GF-D8 (cell line): ENCODE results near the gene FGGY.
"Not testable (repeated sequence)": the region's sequence is repeated elsewhere in the genome, so short reads cannot be mapped to it uniquely, and the experiment has no call there.

Source experiments
- DNase-seq: peaks from one replicate; lab custom pipeline; 2025; lab: John Stamatoyannopoulos, UW

FGGY gene

GRCh38 chr1:59545830-59546229 is 248.9 kb downstream of the FGGY start:
- DNase-seq = no peak

GRCh38 chr1:59549066-59549837 is 252.4 kb downstream of the FGGY start:
- DNase-seq = no peak

DNA sequence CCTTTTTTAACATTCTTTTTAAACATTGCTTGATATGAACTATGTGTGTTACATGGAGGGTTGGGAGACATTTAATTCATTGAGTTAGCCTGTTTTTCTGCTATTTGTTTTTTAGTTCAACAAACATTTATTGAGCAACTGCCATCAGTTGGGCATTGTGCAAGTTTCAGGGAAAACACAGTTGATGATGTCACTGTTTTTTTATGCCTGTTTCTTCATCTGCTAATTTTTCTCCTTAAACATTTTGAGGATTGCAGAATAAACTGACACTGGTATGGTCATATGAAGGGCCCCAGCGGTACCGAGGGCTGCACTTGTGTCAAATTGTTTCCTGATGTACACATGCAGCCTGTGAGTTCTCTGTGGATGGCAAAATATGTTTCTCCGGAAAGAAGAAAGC is 253.0 kb downstream of the FGGY start:
- no peak for DNase-seq

GRCh38 chr1:59552007-59552406 is 255.1 kb downstream of the FGGY start:
- DNase-seq = no peak

- no peak for DNase-seq
These were observed 256.5 kb downstream of the FGGY start for GRCh38 chr1:59553371-59553770.

DNA sequence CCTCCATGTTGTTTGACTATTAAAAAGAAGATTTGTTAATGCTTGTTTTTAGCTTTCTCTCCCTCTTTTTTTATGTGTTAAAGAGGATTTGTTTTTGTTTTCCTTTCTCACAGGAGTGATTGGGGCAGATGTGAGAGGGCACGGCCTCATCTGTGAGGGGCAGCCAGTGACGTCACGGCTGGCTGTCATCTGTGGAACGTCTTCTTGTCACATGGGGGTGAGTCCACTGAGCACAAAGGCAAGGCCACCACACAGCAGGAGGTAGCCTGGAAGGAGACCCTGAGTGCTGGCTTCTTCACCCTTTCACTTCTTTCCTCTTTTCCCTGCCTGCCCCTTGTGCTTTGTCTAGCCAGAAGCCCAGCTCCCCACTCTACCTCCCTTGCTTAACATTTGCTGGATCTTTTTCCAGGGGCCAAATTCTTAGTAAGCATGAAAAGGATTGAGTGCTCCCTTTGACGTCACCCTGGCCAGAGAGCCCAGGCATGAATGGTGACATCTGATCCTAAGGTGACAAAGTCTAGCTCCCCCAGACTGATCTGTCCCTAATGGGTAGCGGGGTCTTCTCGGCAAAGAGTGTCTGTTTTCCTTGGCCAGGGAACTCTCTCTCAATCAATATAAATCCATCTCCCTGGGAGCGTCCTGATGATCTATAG is 257.2 kb downstream of the FGGY start:
- no peak for DNase-seq

- no peak for DNase-seq
These were observed 257.9 kb downstream of the FGGY start for GRCh38 chr1:59554752-59555151.

DNA sequence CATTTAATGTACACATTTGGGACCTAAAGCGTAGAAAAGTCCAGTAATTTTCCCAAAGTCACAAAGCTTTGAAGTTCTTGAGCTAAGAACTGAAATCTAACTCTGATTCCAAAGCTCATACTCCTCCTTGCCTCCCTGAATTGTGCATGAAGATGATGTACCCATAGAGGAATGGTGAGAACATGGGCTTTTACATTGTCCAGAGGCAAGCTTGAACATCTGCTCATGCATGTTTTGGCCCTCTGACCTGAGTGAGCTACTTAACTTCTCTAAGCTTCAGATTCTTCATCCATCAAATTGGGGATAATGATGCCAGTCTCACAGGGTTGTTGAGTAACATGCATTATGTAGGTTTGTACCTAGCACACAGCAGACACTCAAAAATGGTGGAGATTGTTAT is 259.5 kb downstream of the FGGY start:
- DNase-seq = no peak

GRCh38 chr1:59556802-59557548 is 260.1 kb downstream of the FGGY start:
- DNase-seq = no peak

DNA sequence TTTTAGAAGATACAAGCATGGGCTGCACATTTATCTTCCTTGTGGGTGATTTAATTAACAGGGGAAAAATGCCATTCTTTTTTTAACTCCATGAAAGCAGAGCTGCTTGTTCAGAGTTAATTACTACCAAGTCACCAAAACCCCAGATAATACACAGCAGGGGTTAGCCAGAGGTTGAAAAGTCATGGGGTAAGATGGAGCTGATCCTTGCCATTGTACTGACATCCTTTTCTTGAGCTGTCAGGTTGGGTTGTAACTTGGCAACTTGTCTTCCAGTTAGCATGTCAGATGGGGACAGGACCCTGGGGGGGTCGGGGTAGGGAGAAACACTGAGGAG is 260.6 kb downstream of the FGGY start:
- DNase-seq = no peak

GRCh38 chr1:59558580-59558979 is 261.7 kb downstream of the FGGY start:
- DNase-seq = not testable (repeated sequence)

DNA sequence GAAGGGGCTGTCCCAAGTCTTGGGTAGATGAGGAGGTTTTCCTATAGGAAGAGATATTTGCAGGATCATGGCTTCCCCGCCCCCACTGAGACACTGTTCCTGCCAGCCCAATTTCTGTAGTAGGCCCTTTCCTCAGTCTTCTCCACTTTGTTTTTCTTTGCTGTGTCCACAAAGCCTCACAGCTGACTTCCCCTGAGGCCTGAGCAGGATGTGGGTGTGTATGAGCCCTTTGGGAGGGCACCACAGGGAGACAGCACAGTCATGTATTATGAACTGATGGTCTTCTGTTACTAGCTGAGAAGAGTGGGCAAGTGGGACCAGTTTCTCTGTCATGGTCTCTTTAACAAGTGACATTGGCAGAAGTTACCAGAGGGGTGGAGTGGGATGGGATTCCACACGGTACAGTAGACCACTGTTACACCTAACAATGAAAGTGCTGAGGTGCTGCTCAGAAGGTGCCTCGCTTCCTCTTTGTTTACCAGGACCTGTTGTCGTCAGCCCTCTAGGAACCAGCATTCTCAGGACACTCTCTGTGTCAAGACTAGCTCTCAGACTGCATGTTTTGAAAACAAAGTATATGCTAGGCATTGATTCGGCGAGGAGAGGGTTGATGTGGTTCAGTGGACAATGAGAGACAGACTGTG is 264.0 kb downstream of the FGGY start:
- DNase-seq = no peak

DNA sequence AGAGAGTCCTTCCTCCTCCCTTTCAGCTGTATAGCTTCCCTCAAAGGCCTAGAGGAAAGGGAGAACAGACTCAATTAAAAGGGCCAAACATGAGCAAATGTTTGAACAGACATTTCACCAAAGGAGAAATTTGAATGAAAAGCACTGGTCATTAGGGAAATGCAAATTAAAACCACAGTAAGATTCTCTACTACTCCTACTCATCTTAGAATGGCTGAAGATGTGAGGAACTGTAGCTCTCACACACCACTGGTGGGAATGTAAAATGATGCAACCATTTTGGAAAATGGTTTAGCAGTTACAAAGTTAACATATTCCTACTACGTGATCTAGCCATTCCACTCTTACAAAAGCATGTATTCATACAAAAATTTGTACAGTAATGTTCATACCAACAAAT is 264.9 kb downstream of the FGGY start:
- no peak for DNase-seq

DNA sequence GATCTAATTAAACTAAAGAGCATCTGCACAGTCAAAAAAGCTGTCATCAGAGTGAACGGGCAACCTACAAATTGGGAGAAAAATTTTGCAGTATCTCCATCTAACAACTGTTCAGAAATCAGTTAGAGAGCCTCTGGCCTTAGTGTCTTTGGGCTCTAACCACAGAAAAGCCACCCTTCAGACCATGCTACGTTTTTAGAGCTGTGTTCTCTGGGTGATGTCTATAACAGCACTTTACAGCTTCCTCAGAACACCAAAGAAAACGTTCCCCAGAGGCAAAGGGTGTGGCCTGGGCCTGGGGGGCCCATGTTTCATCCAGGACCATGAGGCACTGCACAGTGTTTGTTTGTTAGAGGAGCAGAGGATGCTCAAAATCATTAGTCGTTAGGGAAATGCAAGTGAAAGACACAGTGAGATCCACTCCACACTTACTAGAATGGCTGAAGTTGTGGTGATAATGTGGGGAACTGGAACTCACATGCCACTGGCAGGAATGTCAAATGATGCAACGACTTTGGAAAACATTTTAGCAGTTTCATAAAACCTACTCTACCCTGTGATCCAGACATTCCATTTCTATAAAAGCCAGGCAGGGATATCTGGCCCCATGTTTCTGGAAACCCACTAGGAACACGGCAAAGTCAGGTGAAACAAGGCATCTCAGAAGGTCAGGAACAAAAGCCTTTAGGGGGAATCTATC is 267.4 kb downstream of the FGGY start:
- DNase-seq = no peak

- no peak for DNase-seq
These were observed 268.9 kb downstream of the FGGY start for GRCh38 chr1:59565611-59566410.

DNA sequence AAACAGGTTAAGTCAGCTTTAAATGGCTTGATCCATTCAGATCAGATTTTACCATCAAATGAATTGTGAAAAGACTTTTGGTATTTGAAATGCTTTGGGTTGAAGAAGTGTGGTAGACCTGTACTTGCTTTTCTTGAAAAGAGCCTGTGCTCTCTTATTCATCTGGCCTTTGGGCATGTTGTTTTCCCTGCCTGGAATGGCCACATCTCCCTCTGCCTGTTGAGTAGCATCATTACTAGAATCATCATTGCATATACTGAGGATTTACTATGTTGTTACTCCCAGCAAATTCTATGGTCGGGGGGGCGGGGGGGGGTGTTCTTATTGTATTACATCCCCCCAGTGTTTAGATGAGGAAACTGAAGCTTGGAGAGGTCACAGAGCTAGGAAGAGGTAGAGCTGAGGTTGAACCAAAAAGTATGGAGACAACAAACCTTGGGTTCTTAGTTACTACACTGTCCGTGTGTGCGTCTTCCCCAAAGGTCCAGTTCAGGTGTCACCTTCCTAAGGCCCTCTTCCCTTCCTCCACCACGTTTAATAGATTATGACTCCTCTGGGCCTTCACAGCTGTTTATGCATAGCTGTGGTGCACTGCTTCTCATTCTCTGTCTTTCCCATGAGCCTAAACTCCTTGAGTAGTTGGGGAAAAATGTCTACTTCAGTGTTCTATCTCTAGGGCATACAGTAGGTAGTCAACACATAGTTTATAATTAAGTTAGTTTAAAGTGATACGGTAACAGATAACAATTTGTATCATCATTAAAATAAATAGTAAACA is 271.5 kb downstream of the FGGY start:
- no peak for DNase-seq

DNA sequence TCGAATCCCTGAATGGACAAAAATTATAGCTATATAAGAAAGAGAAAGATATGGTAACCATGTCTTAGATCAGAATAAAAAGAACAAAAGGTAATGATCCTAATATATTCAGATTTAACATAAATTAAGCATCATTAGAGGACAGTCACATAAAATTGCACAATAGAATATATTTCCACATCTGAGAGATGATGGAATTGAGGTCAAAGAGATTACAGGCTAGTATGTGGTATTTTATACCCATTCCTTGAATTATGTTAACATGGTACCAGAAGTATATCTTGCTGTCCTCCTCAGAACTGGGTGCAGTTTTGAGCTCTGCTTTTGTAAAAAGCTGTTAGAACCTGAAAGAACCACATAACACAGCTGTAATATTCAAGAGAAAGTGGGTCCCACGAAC is 272.3 kb downstream of the FGGY start:
- no peak for DNase-seq

- DNase-seq = peak; percentile 14
These were observed 273.6 kb downstream of the FGGY start for GRCh38 chr1:59570524-59570923.

DNA sequence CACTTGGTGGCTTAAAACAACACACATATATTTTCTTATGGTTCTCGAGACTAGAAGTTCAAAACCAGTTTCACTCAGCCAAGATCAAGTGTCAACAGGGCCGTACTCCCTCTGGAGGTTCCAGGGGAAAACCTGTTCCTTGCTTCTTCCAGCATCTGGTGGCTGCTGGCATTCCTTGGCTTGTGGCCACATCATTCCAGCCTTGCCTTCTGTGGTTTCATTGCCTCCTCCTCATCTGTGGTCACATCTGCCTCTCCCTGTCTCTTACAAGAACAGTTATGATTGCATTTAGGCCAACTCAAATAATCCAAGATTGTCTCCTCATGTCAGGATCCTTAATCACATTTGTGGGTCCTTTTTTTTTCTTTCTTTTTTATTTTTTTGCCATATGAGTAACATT is 277.2 kb downstream of the FGGY start:
- DNase-seq = no peak

GRCh38 chr1:59577774-59578173 is 280.9 kb downstream of the FGGY start:
- DNase-seq = no peak
